Measurements from ENCODE around the gene PAFAH2.
"Not testable (repeated sequence)": the region's sequence is repeated elsewhere in the genome, so short reads cannot be mapped to it uniquely, and the experiment has no call there.

Gene PAFAH2

GRCh38 chr1:25978403-25978802 is 19.5 kb downstream of the PAFAH2 start:
- no peak for DNase-seq

GRCh38 chr1:25977801-25978200 is 20.1 kb downstream of the PAFAH2 start:
- DNase-seq = no peak

GRCh38 chr1:25973610-25974321 is 24.1 kb downstream of the PAFAH2 start:
- no peak for DNase-seq

- DNase-seq = no peak
These were observed 26.1 kb downstream of the PAFAH2 start for GRCh38 chr1:25971811-25972180.

- peak; percentile 14 for DNase-seq
These were observed 26.6 kb downstream of the PAFAH2 start for GRCh38 chr1:25971066-25971810.

- DNase-seq = no peak
These were observed 30.6 kb downstream of the PAFAH2 start for GRCh38 chr1:25967308-25967707.

- no peak for DNase-seq
These were observed 38.3 kb downstream of the PAFAH2 start for GRCh38 chr1:25959611-25960010.

GRCh38 chr1:25958465-25958864 is 39.4 kb downstream of the PAFAH2 start:
- no peak for DNase-seq

GRCh38 chr1:25955553-25955952 is 42.3 kb downstream of the PAFAH2 start:
- no peak for DNase-seq

GRCh38 chr1:25954282-25954938 is 43.5 kb downstream of the PAFAH2 start:
- no peak for DNase-seq

GRCh38 chr1:25952841-25953401 is 44.9 kb downstream of the PAFAH2 start:
- DNase-seq = no peak

- DNase-seq = no peak
These were observed 49.2 kb downstream of the PAFAH2 start for GRCh38 chr1:25948641-25949040.

- no peak for DNase-seq
These were observed 50.8 kb downstream of the PAFAH2 start for GRCh38 chr1:25947027-25947426.

GRCh38 chr1:25945761-25946160 is 52.1 kb downstream of the PAFAH2 start:
- DNase-seq = no peak

- no peak for DNase-seq
These were observed 52.9 kb downstream of the PAFAH2 start for GRCh38 chr1:25944986-25945385.

- DNase-seq = not testable (repeated sequence)
These were observed 54.4 kb downstream of the PAFAH2 start for GRCh38 chr1:25943511-25943910.

- no peak for DNase-seq
These were observed 60.9 kb downstream of the PAFAH2 start for GRCh38 chr1:25936947-25937346.

- DNase-seq = no peak
These were observed 64.1 kb downstream of the PAFAH2 start for GRCh38 chr1:25933479-25934365.

GRCh38 chr1:25932811-25933400 is 65.0 kb downstream of the PAFAH2 start:
- not testable (repeated sequence) for DNase-seq

- no peak for DNase-seq
These were observed 65.5 kb downstream of the PAFAH2 start for GRCh38 chr1:25932321-25932720.

- no peak for DNase-seq
These were observed 68.8 kb downstream of the PAFAH2 start for GRCh38 chr1:25929016-25929415.

Measured in CD4-positive, alpha-beta T cell treated with Interleukin-12 subunit alpha and Interleukin-12 subunit beta, for 1 hour (primary cell).